SH-SY5Y (cell line): ENCODE data around the gene IL18.

ENCODE experiments used
- GATA2 ChIP-seq: IDR thresholded peaks from 2 replicates; pipeline ENCODE4 v1.6.1; 2011; ENCODE audit warnings: mild to moderate bottlenecking, low read depth, low read length
- GATA3 ChIP-seq: IDR thresholded peaks from 2 replicates; pipeline ENCODE4 v1.6.1; 2011; ENCODE audit warnings: low read depth, mild to moderate bottlenecking, low read length, moderate library complexity

DNA sequence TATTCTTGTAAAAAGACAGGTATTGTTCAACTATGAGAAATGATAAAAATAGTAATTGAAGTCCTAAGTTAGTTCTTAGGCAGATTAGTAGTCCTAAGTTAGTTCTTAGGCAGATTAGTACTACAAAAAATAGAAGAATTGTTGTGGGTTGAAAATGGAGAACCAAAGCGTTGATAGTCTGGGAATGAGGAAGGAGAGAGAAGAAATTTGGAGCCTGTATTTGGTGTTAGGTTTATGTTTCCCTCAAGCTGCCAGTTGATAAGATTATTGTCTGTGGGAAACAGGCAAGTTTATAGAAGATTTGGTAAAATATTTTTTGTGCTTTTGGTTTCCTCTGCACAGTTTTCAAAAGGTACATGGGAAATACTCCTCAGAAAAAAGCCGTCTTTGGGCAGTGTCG lies 15.0 kb upstream of the IL18 start:
- TF ChIP-seq GATA2 (no peak), GATA3 (no peak)
